ENCODE results near the gene FBXO4. TPM values are rescaled to one million over a fixed set of nuclear protein-coding genes. Genes with fewer than 3 reads are reported as not detected.

FBXO4 gene
- total RNA-seq, 1 experiment from 2014 or later: 9.0 TPM

DNA sequence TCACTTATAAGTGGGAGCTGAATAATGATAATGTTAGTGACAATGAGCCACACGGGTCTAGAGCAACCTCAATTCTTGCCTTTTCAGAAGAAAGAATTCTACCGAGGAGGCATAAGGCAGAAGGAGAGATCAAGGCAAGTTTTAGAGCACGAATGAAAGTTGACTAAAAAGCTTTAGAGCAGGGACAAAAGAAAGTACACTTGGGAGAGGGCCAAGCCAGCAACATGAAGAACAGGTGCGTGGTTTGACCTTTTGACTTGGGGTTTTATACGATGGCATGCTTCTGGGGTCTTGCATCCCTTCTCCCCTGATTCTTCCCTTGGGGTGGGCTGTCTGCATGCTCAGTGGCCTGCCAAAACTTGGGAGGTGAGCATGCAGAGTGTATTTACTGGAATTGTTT lies 42.3 kb upstream of the FBXO4 start:
- Histone ChIP-seq H3K4me3 (replicated peaks in 1 of 2; ENCODE audit: low read depth in 1 of 2, low read length in 2 of 2) (no peak overlapping the region), H3K9ac (ENCODE audit: low read length) (no peak overlapping the region), H3K27ac (ENCODE audit: low read depth, low read length) (no peak overlapping the region), H3K4me1 (ENCODE audit: control insufficient read depth in 1 of 2, insufficient read depth in 2 of 2, low read length in 2 of 2) (no peaks in the 10 kb centered on the region), H3K9me2 (ENCODE audit: insufficient read depth) (no peaks in the 10 kb centered on the region; the same call in 1 of the 2 replicates), H3K9me3 (ENCODE audit: control insufficient read depth in 1 of 2, insufficient read depth in 1 of 2, low read depth in 1 of 2, low read length in 2 of 2) (no peaks in the 10 kb centered on the region), H3K79me2 (ENCODE audit: insufficient read depth, low read length) (no peaks in the 10 kb centered on the region), H4K20me1 (ENCODE audit: insufficient read depth) (no peaks in the 10 kb centered on the region), H3K4me2 (ENCODE audit: low read length) (no peak overlapping the region), H2AFZ (ENCODE audit: low read depth, low read length, poor library complexity, severe bottlenecking) (no peak overlapping the region), H3K27me3 (ENCODE audit: insufficient read depth, low read length) (no peaks in the 10 kb centered on the region), H3K36me3 (ENCODE audit: control insufficient read depth in 1 of 2, insufficient read depth in 2 of 2, low read length in 2 of 2) (no peaks in the 10 kb centered on the region)
- no TSS peak for BruUV-seq (replicated peaks)
- ChIA-PET POLR2A (no interaction called here), RAD21 (ENCODE audit: low non-redundant PET in 1 of 2, low total read pairs in 2 of 2, uncharacterized antibody in 2 of 2, unreplicated experiment in 2 of 2) (no interaction called here), CTCF (no interaction called here)
- ATAC-seq: no peak
- TF ChIP-seq SP1 (IDR thresholded peaks at IDR 0.05; ENCODE audit: low read depth) (no peak), CEBPB (IDR thresholded peaks at IDR 0.05; ENCODE audit: low read depth) (no peak), FOSL1 (IDR thresholded peaks at IDR 0.05; ENCODE audit: low read depth) (no peak), POLR2A (IDR thresholded peaks at IDR 0.05; ENCODE audit: borderline replicate concordance, extremely low read depth, insufficient read depth, insufficient read length) (no peak), ELF1 (IDR thresholded peaks at IDR 0.05; ENCODE audit: borderline replicate concordance, low read depth) (no peak), ZFX (IDR thresholded peaks at IDR 0.05) (no peak), SRF (IDR thresholded peaks at IDR 0.05; ENCODE audit: low read depth) (no peak), SIN3A (IDR thresholded peaks at IDR 0.05; ENCODE audit: low read depth) (no peak)
- TF ChIP-seq, protein P1, sequence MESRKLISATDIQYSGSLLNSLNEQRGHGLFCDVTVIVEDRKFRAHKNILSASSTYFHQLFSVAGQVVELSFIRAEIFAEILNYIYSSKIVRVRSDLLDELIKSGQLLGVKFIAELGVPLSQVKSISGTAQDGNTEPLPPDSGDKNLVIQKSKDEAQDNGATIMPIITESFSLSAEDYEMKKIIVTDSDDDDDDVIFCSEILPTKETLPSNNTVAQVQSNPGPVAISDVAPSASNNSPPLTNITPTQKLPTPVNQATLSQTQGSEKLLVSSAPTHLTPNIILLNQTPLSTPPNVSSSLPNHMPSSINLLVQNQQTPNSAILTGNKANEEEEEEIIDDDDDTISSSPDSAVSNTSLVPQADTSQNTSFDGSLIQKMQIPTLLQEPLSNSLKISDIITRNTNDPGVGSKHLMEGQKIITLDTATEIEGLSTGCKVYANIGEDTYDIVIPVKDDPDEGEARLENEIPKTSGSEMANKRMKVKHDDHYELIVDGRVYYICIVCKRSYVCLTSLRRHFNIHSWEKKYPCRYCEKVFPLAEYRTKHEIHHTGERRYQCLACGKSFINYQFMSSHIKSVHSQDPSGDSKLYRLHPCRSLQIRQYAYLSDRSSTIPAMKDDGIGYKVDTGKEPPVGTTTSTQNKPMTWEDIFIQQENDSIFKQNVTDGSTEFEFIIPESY (IDR thresholded peaks at IDR 0.05; ENCODE audit: extremely low read depth, insufficient replicate concordance, low read length): no peak
- no peak for DNase-seq (ENCODE audit: low read depth, low spot score)
- intact Hi-C loops (cut with micrococcal nuclease): no loop called here

DNA sequence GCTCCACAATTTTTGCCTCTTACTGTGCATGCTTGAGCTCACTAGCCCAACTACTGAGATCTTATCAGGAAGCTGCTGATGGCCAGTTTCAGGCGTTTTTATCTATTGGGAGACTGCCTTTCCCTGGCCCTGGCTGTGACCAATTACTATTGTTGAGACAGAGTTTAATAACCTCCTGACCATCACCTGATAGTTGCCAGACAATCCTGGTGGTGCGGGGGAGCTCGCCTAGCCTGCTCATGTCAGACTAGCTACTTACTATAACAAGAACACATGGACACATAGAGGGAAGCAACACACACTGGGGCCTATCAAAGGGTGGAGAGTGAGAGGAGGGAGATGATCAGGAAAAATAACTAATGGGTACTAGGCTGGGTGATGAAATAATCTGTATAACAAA lies 41.8 kb upstream of the FBXO4 start:
- RAD21 ChIA-PET (ENCODE audit: low non-redundant PET in 1 of 2, low total read pairs in 2 of 2, uncharacterized antibody in 2 of 2, unreplicated experiment in 2 of 2): no interaction called here
- H3K4me3 ChIP-seq (replicated peaks in 1 of 2; ENCODE audit: low read depth in 1 of 2, low read length in 2 of 2): no peak overlapping the region
- no TSS peak for BruUV-seq (replicated peaks)
- no peak overlapping the region for H2AFZ ChIP-seq (ENCODE audit: low read depth, low read length, poor library complexity, severe bottlenecking)
- POLR2A ChIA-PET: no interaction called here
- H3K9ac ChIP-seq (ENCODE audit: low read length): no peak overlapping the region
- DNase-seq (ENCODE audit: low read depth, low spot score) (no peak), ATAC-seq (no peak)
- no peaks in the 10 kb centered on the region for H3K27me3 ChIP-seq (ENCODE audit: insufficient read depth, low read length)
- no peak overlapping the region for H3K27ac ChIP-seq (ENCODE audit: low read depth, low read length)
- TF ChIP-seq, protein P2, sequence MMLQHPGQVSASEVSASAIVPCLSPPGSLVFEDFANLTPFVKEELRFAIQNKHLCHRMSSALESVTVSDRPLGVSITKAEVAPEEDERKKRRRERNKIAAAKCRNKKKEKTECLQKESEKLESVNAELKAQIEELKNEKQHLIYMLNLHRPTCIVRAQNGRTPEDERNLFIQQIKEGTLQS (IDR thresholded peaks at IDR 0.05): no peak
- TF ChIP-seq TCF7L2 (IDR thresholded peaks at IDR 0.05; ENCODE audit: borderline replicate concordance, extremely low read depth, insufficient read depth, insufficient read length) (no peak), EGR1 (IDR thresholded peaks at IDR 0.05; ENCODE audit: low read depth) (no peak), SIN3A (IDR thresholded peaks at IDR 0.05; ENCODE audit: low read depth) (no peak), ZFX (IDR thresholded peaks at IDR 0.05) (no peak), SP1 (IDR thresholded peaks at IDR 0.05; ENCODE audit: low read depth) (no peak), POLR2A (IDR thresholded peaks at IDR 0.05; ENCODE audit: borderline replicate concordance, extremely low read depth, insufficient read depth, insufficient read length) (no peak), ZNF274 (IDR thresholded peaks at IDR 0.05; ENCODE audit: low read depth, low read length) (no peak), FOSL1 (IDR thresholded peaks at IDR 0.05; ENCODE audit: low read depth) (no peak), YY1 (IDR thresholded peaks at IDR 0.05; ENCODE audit: extremely low read depth, insufficient replicate concordance, low read depth, low read length) (no peak), EZH2phosphoT487 (IDR thresholded peaks at IDR 0.05; ENCODE audit: borderline replicate concordance) (no peak), EZH2 (IDR thresholded peaks at IDR 0.05) (no peak), POLR2AphosphoS5 (IDR thresholded peaks at IDR 0.05; ENCODE audit: low read depth, low read length) (no peak), CBX3 (IDR thresholded peaks at IDR 0.05; ENCODE audit: low read depth) (no peak)
- H3K36me3 ChIP-seq (ENCODE audit: control insufficient read depth in 1 of 2, insufficient read depth in 2 of 2, low read length in 2 of 2): no peaks in the 10 kb centered on the region
- intact Hi-C loops (cut with micrococcal nuclease): no loop called here
- no peaks in the 10 kb centered on the region for H3K9me3 ChIP-seq (ENCODE audit: control insufficient read depth in 1 of 2, insufficient read depth in 1 of 2, low read depth in 1 of 2, low read length in 2 of 2)
- H3K4me1 ChIP-seq (ENCODE audit: control insufficient read depth in 1 of 2, insufficient read depth in 2 of 2, low read length in 2 of 2): no peaks in the 10 kb centered on the region
- no peaks in the 10 kb centered on the region for H3K79me2 ChIP-seq (ENCODE audit: insufficient read depth, low read length)
- H4K20me1 ChIP-seq (ENCODE audit: insufficient read depth): no peaks in the 10 kb centered on the region
- CTCF ChIA-PET: no interaction called here
- no peaks in the 10 kb centered on the region; the same call in 1 of the 2 replicates for H3K9me2 ChIP-seq (ENCODE audit: insufficient read depth)
- H3K4me2 ChIP-seq (ENCODE audit: low read length): no peak overlapping the region
